NCI-H1105 (cell line): ENCODE measurements around the gene RCN1.
"Not testable (repeated sequence)": the region's sequence is repeated elsewhere in the genome, so short reads cannot be mapped to it uniquely, and the experiment has no call there.

ENCODE experiments used
- DNase-seq: peaks from one replicate; lab custom pipeline; 2025; lab: John Stamatoyannopoulos, UW

The RCN1 gene

DNA sequence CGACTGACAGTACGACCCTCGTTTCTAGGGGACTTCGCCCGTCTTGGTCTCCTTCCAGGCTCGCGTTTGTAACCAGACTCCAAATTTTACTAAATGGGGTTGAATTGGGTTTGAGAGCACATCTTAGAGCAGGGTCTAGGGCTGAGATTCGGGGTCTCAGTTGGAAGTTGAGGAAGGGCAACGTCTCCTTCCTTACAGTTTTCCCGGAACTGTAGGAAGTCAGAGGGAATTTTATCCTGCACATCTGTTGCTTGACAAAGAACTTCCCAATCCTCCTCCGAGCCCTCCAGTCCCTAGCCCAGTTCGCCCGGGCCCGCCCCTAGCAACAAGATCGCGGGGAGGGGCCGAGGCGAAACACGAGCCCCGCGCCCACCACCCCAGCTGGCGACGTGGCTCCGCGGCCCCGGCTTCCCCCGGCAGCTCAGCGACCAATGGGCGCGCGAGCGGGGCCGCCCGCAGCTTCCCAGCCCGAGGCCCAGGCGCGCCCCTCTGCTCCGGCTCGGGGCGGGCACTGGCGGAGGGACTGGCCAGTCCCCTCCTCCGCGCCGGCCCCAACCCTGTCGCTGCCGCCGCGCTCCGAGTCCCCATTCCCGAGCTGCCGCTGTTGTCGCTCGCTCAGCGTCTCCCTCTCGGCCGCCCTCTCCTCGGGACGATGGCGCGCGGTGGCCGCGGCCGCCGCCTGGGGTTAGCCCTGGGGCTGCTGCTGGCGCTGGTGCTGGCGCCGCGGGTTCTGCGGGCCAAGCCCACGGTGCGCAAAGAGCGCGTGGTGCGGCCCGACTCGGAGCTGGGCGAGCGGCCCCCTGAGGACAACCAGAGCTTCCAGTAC is at the start of gene RCN1:
Gene RCN1, plus strand, starts transcription at position 530 of the 826 bp plus-strand sequence. Its CDS starts 123 bp downstream, at position 653.
- DNase-seq, result peak; percentile 68

DNA sequence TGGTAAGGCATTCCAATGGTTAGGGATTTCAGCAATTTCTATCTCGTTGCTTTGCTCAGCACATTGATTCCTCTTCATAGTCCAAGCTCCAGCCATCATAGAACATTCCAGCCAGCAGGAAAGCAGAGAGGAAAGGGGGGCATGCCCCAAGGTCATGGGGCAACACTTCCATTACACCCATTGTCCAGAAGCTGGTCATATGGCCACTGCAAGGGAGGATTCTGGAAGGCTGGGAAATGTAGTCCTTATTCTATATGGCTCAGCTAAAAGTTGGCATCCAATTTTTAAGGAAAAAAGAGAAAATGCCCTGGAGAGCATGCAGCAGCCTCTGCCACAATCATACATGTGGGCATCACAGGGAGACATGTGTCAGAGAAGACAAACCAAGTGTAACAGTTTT is 47.1 kb upstream of the RCN1 start:
- no peak for DNase-seq

DNA sequence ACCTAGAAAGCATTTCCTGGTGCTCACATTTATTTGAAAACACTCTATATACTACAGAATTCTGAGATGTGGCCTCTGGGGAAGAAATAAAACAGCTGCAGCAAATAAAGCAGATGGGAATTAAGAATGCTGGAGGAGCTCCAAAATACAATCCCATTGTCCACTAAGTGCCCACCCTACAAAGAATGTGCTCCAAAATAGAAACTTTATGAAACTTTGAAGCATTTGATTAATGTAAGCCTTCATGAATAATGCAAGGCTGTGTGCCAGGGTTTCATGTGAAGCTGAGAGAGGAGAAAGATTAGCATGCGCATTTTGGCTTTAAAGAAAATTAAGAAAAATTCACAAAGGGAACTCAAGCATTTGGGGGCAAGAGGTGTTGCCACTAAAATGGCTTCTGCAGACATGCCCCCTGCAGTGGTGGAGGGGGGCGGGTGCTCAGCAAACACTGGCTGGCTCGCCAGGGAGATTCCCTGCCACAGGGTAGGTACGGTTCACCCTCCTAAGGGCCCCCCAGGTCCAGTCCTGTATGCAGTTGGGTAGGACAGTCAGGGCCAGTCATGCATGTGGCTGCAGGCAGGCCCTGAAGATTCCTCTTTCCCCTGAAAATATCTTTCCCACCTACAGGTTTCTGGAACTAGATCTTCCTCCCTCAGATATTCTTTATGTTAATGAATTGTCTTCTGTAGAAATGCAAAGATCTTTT is 46.6 kb upstream of the RCN1 start:
- DNase-seq, result no peak

DNA sequence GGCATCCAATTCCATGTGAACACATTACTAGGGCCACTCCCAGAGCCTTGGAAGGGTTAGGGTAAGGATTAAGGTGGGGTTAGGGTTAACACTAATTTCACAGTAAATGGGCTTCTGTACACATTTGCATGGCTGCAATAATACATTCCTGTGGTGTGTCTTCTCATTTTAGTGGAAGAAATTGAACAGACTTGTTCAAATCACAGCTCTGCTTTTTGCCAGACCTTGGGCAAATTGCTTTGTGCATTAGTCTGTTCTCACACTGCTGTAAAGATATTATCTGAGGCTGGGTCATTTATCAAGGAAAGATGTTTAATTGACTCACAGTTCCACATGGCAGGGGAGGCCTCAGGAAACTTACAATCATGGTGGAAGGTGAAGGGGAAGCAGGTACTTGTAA is 45.4 kb upstream of the RCN1 start:
- DNase-seq, result no peak

DNA sequence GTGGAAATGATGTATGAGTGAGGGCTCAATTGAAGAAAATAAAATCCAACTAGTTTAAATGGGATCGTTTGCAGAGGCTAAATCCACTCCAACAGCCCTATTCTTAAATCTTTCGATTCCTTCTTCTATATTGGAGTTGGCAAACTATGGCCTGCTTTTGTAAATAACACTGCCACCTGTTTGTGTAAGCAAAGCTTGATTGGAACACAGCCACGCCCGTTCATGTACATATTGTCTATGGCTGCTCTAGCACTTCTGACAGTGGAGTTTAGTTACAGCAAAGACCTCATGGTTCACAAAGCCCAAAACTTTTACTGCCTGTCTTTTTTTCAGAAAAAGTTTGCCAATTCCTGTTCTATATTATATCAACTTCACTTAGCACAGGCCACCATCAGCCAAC is 40.6 kb upstream of the RCN1 start:
- no peak for DNase-seq

DNA sequence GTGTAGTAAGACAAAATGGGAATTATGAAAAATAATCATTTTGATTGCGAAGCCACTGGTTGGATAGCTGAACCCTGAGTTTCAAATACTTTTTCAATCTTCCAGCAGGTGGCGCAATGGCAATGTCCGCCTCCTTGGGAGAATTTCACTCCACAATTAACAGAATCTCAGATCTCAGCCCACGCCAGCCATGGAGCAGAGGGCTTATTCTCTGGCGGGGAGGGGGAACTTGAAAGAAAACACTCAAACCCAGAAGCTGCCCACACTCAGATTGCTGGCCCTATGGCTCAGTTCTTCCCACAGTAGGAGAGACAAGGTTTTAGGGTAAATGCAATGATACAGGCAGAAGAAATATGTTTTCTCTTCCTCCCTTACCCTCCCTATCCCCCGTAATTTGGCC is 38.7 kb upstream of the RCN1 start:
- peak; percentile 36 for DNase-seq

DNA sequence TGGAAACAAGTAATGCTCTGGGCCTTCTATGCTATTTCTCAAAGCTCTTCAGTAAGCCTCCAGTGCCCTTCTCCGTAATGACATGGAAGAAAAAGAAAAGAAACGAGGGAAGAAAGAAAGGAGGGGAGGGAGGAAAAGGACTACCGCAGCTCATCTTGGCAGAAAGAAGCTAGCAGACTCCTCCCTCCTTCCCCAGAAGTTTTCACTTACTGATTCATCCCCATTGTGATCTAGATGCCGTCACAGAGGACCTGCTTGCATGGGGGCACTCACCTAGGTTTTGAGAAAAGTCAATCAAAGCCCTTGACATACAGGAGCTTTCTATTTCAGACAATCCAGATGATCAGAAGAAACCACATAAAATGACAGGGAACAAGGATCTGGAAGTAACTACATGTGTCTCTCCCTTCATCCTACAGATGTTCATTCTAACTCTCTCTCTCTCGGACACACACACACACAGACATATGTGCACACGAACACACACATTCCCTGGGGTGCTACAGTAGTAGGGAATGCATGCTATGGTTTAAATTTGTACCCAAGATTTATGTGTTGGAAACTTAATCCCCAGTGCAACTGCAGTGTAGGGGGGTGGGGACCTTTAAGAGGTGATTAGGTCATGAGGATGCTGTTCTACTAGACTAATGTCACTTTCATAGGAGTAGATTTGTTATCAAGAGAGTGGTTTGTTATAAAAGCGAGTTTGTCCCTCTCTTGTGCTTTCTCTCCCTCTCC is 37.6 kb upstream of the RCN1 start:
- no peak for DNase-seq

DNA sequence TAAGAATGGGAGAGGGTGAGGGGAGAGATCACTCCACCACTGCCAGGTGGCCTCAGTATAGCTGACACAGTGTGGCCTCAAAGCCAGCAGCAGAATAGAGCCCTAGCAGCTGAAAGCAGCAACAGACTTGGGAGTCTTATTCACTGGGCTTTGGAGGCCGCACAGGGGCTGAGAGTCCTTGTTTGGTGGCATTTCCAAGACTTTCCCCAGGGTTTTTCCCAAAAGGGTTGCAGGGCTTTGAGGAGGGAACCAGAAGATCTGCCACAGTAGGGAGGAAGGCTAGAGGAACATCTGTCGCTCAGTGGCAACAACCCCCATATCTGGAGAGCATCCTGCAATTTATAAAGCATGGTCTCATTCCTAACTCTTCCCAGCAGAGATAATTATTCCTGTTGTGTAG is 35.0 kb upstream of the RCN1 start:
- DNase-seq, result no peak

DNA sequence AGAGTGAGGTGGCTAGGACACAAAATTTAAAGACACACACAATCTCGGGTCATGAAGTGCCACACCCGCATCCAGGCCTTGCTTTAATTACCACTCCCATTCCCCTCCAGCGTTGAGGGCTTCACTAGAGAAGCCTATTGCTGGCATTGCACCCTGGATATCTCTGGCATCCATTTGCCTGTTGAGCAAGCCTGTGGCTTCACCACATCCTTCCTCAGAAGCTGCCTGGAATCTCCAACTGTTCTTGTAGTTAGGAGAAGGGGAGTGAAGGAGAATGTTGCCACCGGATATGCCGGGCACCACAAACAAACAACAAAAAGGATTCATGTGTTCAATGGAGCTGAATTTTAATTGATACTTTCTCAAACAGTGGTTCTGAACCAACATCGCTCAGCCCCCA is 34.4 kb upstream of the RCN1 start:
- no peak for DNase-seq

DNA sequence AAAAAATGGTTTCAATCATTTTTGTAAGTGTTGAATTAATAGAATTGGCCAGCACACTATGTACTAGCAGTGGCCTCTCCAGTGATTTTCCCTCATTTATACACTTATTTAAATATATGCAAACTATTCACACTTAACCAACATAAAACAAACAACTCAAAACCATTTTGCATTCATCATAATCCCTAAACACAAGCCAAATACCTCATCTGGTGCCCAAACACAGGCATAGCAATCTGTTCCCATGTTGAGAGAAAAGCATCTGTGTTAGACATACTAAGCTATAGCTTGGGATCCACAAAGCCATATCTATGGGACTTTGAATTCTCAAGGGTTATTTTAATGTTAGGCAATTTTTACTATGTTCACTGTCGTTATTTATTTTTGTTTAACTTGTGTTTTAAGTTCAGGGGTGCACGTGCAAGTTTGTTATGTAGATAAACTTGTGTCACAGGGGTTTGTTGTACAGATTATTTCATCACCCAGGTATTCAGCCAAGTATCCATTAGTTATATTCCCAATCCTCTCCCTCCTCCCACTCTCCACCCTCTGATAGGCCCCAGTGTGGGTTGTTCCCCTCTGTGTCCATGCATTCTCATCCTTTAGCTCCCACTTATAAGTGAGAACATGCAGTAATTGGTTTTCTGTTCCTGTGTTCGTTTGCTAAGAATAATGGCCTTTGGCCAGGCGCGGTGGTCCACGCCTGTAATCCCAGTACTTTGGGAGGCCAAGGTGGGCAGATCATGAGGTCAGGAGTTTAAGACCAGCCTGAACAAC is 31.0 kb upstream of the RCN1 start:
- no peak for DNase-seq

DNA sequence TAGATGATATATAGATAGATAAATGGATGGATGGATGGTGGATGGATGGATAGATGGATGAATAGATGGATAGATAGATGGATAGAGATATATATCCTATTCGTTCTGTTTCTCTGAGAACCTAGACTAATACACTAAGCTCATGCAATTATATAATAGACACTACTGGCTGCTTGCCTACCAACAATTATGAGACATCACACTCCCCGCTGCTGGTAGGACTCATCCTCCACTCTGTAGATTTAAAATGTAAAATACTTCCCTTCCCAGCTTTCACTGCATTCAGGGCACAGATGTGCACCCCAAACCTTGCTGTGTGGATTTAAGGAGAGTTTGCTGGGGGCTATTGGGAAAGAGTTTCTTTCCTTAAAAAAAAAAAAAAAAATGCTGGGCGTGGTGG is 28.3 kb upstream of the RCN1 start:
- no peak for DNase-seq

DNA sequence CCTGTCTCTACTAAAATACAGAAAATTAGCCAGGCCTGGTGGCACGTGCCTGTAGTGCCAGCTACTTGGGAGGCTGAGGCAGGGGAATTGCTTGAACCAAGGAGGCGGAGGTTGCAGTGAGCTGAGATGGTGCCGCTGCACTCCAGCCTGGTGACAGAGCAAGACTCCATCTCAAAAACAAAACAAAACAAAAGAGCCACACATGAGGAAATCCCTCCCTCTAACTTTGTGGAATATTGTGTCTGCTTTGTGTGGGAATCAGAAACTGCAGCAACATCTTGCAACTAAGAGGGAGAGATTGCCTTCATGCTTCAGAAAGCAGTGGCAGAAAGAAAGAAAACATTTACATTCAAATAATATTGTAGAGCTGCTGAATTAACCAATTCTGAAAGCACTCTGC is 27.8 kb upstream of the RCN1 start:
- not testable (repeated sequence) for DNase-seq

DNA sequence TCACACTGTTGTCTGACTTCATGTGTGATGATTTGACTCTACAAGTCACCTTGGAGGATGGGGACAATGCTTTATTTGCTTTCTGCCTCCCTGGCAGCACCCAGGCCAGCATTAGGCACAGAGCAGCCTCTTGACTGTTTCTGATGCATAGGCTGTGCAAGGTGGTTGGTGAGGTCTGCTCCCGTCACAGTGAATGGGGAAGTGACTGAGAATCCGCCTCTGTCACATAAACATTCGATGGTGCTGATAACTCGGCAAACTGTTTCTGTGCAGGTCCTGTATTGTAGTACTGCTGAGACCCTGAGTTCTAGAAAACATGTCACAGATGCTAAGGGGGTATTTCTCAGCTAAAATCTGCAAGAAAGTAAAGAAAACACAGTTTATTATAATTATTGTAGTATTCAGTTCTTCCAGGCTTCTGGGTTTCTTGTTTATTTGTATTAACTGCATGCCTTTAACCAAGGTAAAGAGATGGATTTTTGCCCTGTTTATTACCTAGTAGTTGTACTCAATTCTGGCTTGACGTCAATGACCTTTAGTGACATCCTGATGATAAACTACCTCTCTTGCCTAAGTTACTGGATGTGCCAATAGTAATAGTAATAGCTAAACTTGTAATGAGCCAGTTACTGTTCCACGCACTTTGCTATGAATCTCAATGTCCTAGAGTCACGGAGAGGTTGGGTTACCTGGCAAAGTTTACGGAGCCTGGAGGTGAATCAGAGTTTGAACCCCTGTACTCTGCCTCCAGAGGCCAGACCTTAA is 24.8 kb upstream of the RCN1 start:
- no peak for DNase-seq

DNA sequence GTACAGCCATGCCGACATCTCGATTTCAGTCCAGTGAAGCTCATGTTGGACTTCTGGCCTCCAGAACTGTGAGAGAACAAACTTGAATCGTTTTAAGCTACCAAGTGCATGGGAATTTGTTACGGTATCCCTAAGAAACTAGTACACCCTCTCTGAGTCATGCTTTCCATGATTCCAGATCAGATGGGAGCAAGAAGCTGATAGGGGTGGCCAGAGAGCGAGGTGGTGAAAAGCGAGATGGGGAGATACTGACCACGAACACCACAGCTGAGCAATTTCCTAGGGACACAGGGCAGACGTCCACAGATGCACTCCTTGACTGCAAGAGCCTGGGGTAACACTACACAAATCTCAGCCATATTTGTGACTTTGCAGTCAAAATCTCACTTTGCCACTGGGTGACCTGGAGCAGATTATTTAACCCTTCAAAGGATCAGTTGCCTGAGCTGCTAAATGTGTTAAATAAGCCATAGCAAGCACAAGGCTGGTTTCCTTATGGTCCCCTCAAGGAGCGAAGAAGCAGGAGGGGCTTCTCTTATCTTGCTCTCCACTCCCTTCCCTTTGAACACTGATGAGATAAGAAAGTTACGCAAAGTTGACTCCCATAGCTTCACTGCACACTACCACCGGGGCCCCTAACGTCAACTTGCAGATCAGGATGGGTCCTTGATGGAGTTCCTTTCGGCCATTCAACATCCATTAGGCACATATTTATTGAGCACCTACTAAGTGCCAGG is 22.6 kb upstream of the RCN1 start:
- DNase-seq, result no peak

DNA sequence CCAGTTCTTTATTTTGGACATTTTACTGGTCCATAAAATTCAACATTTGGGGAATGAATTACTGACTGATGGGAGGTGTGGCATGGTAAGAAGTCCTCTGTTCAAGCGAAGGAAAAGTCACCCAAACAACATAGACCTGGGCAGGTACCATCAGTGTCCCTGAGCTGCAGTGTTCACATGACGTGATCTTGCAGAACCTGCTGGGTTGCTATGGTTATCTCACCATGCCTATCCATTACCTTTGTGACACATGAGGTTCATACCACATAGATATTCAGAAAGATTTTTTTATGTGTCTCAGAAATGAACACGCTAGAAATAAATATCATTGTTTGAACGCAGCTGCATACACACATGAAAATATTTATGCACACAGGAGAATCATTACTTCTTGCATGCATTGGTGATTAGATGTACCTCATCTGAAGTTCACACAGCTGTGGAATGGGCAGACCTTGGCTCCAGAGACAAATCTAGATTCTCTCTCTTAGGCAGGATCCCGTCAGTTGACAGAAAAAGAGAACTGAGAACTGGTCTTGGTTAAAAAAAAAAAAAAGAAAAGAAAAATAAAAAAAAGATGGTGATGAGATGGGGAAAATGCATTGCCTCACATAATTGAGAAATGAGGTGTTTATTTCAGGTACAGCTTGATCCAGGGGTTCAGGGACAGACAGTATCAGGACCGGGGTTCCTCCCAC is 21.4 kb upstream of the RCN1 start:
- DNase-seq, result no peak

DNA sequence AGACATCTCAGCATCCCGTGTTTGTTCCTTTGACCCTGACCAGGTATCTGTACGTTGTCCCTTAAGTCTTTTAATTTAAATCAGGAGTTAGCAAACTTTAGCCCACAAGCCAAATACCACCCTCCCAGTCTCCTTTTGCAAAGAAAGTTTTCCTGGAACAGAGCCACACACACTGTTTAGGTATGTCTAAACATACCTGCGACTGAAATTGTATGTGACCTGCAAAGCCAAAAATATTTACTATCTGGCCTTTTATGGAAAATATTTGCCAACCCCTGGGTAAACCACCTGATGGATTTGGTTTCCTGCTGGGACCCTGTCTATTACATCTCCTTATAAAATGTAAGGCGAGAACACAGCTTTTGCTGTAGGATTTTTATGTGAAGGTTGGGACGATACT is 20.2 kb upstream of the RCN1 start:
- no peak for DNase-seq

DNA sequence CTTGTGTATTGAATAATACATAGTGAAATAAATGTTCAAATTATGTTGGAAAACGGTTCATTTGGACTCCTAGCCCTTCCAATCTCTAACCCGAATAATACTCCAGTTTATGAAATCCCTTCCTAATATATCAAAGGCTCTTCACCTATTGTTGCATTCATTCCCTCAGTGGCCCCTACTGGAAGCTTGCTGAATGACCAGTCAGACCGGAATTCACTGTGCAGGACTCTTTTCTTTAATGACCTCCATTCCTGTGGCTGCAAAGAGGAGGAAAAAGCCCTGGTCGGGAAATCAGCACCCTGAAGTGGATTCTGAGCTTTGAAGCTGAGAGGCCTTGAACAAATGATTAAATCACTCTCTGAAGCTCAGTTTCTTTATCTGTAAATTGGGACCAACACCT is 19.1 kb upstream of the RCN1 start:
- DNase-seq, result no peak

DNA sequence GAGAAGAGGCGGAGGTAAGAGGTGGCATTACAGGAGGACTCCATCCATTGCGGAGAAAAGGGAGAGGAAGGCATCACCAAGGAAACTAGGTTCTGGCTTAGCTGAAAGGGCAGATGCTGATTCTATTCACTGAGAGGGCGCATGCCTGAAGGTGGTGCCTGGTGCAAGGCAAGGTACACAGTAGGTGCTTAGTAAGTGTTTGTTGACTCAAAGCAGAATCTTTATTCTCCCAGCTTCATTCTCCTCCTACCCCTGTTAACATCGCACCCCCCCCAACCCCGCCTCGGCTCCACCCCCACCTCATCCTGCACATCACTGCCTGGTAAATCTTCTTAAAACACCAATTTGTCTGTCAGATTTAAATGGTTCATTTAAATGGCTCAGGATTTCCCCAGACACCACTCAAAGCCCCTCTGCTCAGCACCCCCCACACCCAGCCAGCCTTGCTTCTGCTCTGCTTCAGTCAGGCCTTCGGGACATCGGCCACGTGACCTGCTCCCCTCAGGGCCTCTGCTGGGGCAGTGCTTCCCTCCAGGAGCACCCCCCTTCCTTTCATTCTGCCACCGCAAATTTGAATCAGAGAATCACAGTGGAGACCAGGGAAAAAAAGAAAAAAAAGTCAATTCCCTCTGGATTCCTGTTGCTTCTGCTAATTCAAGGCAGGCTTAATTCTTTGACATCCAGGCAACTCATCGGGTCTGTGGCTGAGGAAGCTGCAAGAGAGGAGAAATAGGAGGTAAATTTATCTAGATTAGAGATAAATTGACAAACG is 17.8 kb upstream of the RCN1 start:
- DNase-seq, result no peak

DNA sequence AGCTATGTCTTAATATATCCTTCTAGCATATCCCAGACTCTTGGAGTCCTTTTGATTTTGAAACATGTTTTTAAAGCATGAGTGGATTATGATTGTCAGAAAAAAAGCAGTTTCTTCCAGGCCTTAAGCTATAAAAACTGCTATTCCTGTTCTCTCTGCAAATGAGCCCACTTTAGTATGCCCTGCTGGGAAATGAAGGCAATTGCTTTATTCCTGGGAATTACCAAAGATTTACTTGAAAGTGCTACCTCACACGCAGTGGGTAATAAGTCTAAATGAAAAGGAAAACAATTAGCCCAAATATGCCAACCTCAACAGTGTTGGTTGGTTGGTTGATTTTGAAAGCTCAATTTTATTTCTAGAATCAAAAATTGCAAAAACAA is 17.2 kb upstream of the RCN1 start:
- no peak for DNase-seq
